Trophoblast cell (in vitro differentiated cells and primary cell): ENCODE measurements around the gene NCOA7.
"Not testable (repeated sequence)": the region's sequence is repeated elsewhere in the genome, so short reads cannot be mapped to it uniquely, and the experiment has no call there.

Source experiments
- DNase-seq, 2 donors: peaks; one replicate each; pipeline ENCODE4 v3.0.0-alpha.2; 2016
- H2AFZ ChIP-seq: 2 replicates; pipeline ENCODE4 v1.6.1; 2013; ENCODE audit warnings: low read length, moderate library complexity, mild to moderate bottlenecking; ENCODE audit not compliant: insufficient read depth, poor library complexity
- H2AK5ac ChIP-seq: 2 replicates; pipeline ENCODE4 v1.6.1; 2013; ENCODE audit warnings: mild to moderate bottlenecking, low read length
- H2BK120ac ChIP-seq: 2 replicates; pipeline ENCODE4 v1.6.1; 2013; ENCODE audit warnings: low read length, mild to moderate bottlenecking, moderate library complexity; ENCODE audit not compliant: insufficient read depth, poor library complexity
- H2BK12ac ChIP-seq: 2 replicates; pipeline ENCODE4 v1.6.1; 2013; ENCODE audit warnings: mild to moderate bottlenecking, low read length, moderate library complexity
- H2BK5ac ChIP-seq: 2 replicates; pipeline ENCODE4 v1.6.1; 2013; ENCODE audit warnings: low read length, low read depth, moderate library complexity, mild to moderate bottlenecking; ENCODE audit not compliant: poor library complexity
- H3K14ac ChIP-seq: 2 replicates; pipeline ENCODE4 v1.6.1; 2013; ENCODE audit warnings: mild to moderate bottlenecking, low read length
- H3K18ac ChIP-seq: 2 replicates; pipeline ENCODE4 v1.6.1; 2013; ENCODE audit warnings: mild to moderate bottlenecking, low read length
- H3K23ac ChIP-seq: 2 replicates; pipeline ENCODE4 v1.6.1; 2013; ENCODE audit warnings: low read length
- H3K27ac ChIP-seq: 2 replicates; pipeline ENCODE4 v1.5.1; 2013; ENCODE audit warnings: low read depth, mild to moderate bottlenecking, inconsistent platforms, low read length, moderate library complexity
- H3K27me3 ChIP-seq: 2 replicates; pipeline ENCODE4 v1.6.1; 2013; ENCODE audit warnings: inconsistent platforms, mild to moderate bottlenecking, low read length, moderate library complexity; ENCODE audit not compliant: insufficient read depth
- H3K36me3 ChIP-seq, 2 experiments: 1 replicate in 1 of 2; 2 replicates in 1 of 2; pipeline ENCODE4 v1.6.1; 2013; ENCODE audit warnings: low read length in 2 of 2, mild to moderate bottlenecking in 2 of 2, moderate library complexity in 1 of 2; ENCODE audit not compliant: insufficient read depth in 2 of 2, control insufficient read depth in 1 of 2
- H3K4ac ChIP-seq: 2 replicates; pipeline ENCODE4 v1.6.1; 2013; ENCODE audit warnings: low read depth, mild to moderate bottlenecking, low read length, moderate library complexity
- H3K4me1 ChIP-seq, 2 experiments: 1 replicate in 1 of 2; 2 replicates in 1 of 2; pipeline ENCODE4 v1.6.1; 2013; ENCODE audit warnings: low read length in 2 of 2, mild to moderate bottlenecking in 2 of 2, moderate library complexity in 1 of 2; ENCODE audit not compliant: insufficient read depth in 2 of 2, control insufficient read depth in 1 of 2
- H3K4me2 ChIP-seq: 2 replicates; pipeline ENCODE4 v1.6.1; 2013; ENCODE audit warnings: inconsistent platforms, mild to moderate bottlenecking, low read length, moderate library complexity
- H3K4me3 ChIP-seq: 2 replicates; pipeline ENCODE4 v1.5.1; 2013; ENCODE audit warnings: mild to moderate bottlenecking, low read depth, low read length, inconsistent platforms
- H3K79me1 ChIP-seq: one replicate; pipeline ENCODE4 v1.6.1; 2013; ENCODE audit warnings: low read length
- H3K79me2 ChIP-seq: 2 replicates; pipeline ENCODE4 v1.6.1; 2013; ENCODE audit warnings: low read length, mild to moderate bottlenecking; ENCODE audit not compliant: control insufficient read depth, insufficient read depth, poor library complexity
- H3K9ac ChIP-seq: 2 replicates; pipeline ENCODE4 v1.6.1; 2013; ENCODE audit warnings: mild to moderate bottlenecking, low read length
- H3K9me3 ChIP-seq: 2 replicates; pipeline ENCODE4 v1.6.1; 2013; ENCODE audit warnings: low read depth, mild to moderate bottlenecking, control low read depth, inconsistent platforms, low read length; ENCODE audit not compliant: insufficient read depth
- H4K12ac ChIP-seq: 2 replicates; pipeline ENCODE4 v1.6.1; 2013; ENCODE audit warnings: low read depth, mild to moderate bottlenecking, low read length, moderate library complexity
- H4K8ac ChIP-seq: 2 replicates; pipeline ENCODE4 v1.6.1; 2013; ENCODE audit warnings: low read depth, mild to moderate bottlenecking, low read length, moderate library complexity
- H4K91ac ChIP-seq: one replicate; pipeline ENCODE4 v1.6.1; 2013; ENCODE audit warnings: low read depth, mild to moderate bottlenecking, low read length, moderate library complexity
- WGBS: extraction: QIAGEN DNeasy Blood & Tissue Kit; methylation state at CpG from one replicate; pipeline ENCODE4 v1.1.7; 2013; ENCODE audit warnings: missing lambda C conversion rate; ENCODE audit not compliant: insufficient read length, insufficient coverage; ENCODE audit errors: extremely low coverage; 5-methylcytosine and 5-hydroxymethylcytosine counted together

Gene NCOA7

DNA sequence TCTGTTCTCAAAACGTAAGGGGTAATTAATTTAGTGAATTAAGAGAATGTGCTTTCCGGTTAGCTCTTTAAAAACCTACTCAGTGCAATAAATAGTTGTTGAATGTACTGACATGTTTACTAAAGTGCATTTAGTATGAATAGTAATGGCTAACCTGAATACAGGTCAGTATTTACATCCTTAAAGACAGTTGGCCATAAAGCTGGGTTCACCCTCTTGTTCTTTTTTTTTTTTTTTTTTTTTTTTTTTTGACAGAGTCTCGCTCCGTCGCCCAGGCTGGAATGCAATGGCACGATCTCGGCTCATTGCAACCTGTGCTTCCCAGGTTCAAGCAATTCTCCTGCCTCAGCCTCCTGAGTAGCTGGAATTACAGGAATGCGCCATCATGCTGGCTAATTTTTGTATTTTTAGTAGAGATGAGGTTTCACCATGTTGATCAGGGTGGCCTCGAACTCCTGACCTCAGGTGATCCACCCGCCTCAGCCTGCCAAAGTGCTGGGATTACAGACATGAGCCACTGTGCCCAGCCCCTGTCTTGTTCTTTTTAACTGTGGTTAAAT, 14.2 kb downstream of the NCOA7 start:
- H3K79me1 ChIP-seq, H2BK5ac ChIP-seq, H3K4me3 ChIP-seq, H3K27ac ChIP-seq, H4K12ac ChIP-seq, H3K14ac ChIP-seq, H3K27me3 ChIP-seq, H3K23ac ChIP-seq, H2AFZ ChIP-seq, H3K9ac ChIP-seq, H3K36me3 ChIP-seq, H3K79me2 ChIP-seq, H3K18ac ChIP-seq, H3K4me1 ChIP-seq, H2AK5ac ChIP-seq, H2BK120ac ChIP-seq, H4K8ac ChIP-seq, H3K4me2 ChIP-seq, H3K4ac ChIP-seq, H4K91ac ChIP-seq, H3K9me3 ChIP-seq, H2BK12ac ChIP-seq: not testable (repeated sequence)
- peak; percentile 23 to 73 for DNase-seq
- no CpG with 5 or more reads among the region's 10 CpGs for WGBS

DNA sequence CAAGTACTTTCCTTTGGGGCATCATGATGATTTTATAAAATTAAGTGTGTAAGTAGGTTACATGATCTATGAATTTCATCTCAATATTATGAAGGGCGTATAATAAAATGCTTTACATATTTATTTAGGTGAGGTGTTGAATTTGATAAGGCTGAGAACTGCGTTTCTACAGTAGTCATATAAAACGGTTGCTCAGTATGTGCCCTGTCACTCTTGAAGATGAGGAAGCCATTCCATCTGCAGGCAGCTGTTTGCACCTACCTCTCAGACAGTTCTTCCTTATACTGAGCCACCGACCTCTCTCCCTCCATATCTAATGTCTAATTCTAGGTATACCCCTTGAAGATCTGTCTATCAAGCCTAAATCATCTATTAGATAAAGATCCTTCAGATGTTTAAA, 16.1 kb downstream of the NCOA7 start:
- no peak overlapping the region for H3K27ac ChIP-seq
- H3K4me3 ChIP-seq, result no peak overlapping the region
- H4K8ac ChIP-seq, result no peak overlapping the region
- H3K4ac ChIP-seq, result no peak overlapping the region
- no peak overlapping the region for H3K23ac ChIP-seq
- H2BK120ac ChIP-seq, result no peak overlapping the region
- H4K12ac ChIP-seq, result no peak overlapping the region
- no peak overlapping the region for H4K91ac ChIP-seq
- no peak overlapping the region for H2AFZ ChIP-seq
- H3K4me1 ChIP-seq, result peaks cover 4 to 6% of the 10 kb centered on the region in 2 experiments
- WGBS, result no CpG with 5 or more reads among the region's 4 CpGs
- peaks cover 0 to 3% of the 10 kb centered on the region in 2 experiments for H3K36me3 ChIP-seq
- H3K79me1 ChIP-seq, result no peaks in the 10 kb centered on the region
- H3K14ac ChIP-seq, result no peak overlapping the region
- H3K79me2 ChIP-seq, result no peaks in the 10 kb centered on the region
- no peaks in the 10 kb centered on the region for H3K27me3 ChIP-seq
- H2AK5ac ChIP-seq, result no peak overlapping the region
- H3K9ac ChIP-seq, result no peak overlapping the region
- no peak for DNase-seq
- no peaks in the 10 kb centered on the region for H3K9me3 ChIP-seq
- no peak overlapping the region for H3K4me2 ChIP-seq
- no peak overlapping the region for H2BK5ac ChIP-seq
- H3K18ac ChIP-seq, result no peak overlapping the region
- no peak overlapping the region for H2BK12ac ChIP-seq

DNA sequence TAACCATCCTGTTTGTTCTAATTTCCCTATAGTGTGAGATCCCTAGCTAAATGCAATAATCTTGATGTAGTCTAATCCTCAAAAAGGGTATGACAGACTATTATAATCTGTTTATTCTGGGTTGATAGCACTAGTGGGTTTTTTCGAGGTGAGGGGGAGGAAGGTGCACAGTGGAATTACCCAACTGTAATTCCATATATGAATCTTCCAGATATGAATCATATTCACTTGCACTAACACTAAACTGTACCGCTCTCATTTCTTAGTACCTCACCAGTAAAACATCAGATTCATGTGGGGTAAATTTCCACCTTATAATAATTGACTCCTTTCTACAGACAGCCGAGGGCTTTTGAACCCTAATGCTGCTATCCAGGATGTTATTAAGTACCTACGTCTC, 16.5 kb downstream of the NCOA7 start:
- H3K79me2 ChIP-seq, result no peaks in the 10 kb centered on the region
- H2BK5ac ChIP-seq, result no peak overlapping the region
- H2BK120ac ChIP-seq, result no peak overlapping the region
- H3K4me2 ChIP-seq, result no peak overlapping the region
- H3K4me3 ChIP-seq, result no peak overlapping the region
- no peak overlapping the region for H2AK5ac ChIP-seq
- no peak for DNase-seq
- no peak overlapping the region for H4K91ac ChIP-seq
- H3K18ac ChIP-seq, result no peak overlapping the region
- peaks cover 4 to 6% of the 10 kb centered on the region in 2 experiments for H3K4me1 ChIP-seq
- H2AFZ ChIP-seq, result no peak overlapping the region
- no peak overlapping the region for H3K23ac ChIP-seq
- H3K79me1 ChIP-seq, result no peaks in the 10 kb centered on the region
- H3K27ac ChIP-seq, result no peak overlapping the region
- no peak overlapping the region for H3K14ac ChIP-seq
- no peak overlapping the region for H4K12ac ChIP-seq
- no peaks in the 10 kb centered on the region for H3K9me3 ChIP-seq
- peaks cover 0 to under 1% of the 10 kb centered on the region in 2 experiments for H3K36me3 ChIP-seq
- H4K8ac ChIP-seq, result no peak overlapping the region
- H3K4ac ChIP-seq, result no peak overlapping the region
- no CpG with 5 or more reads among the region's 4 CpGs for WGBS
- no peaks in the 10 kb centered on the region for H3K27me3 ChIP-seq
- no peak overlapping the region for H3K9ac ChIP-seq
- H2BK12ac ChIP-seq, result no peak overlapping the region

DNA sequence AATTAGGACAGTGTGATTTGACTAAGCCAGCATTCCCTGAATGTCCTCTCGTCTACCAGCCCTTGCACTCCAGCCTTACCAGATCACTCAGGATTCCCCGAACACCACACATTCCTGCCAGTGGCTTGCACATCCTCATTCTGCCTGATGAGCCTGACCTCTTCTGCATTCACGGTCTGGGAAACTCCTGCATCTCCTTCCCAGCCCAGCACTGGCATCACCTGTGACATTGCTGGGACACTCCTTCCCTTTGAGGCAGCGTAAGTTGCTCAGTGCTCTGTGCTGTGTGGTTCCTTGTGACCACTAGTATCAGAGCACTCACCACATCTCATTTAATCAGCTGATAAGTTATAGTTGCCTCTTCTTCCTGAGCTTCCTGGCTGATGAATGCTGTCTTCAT, 17.3 kb downstream of the NCOA7 start:
- Histone ChIP-seq H3K4ac (no peak overlapping the region), H3K27ac (no peak overlapping the region), H3K9ac (no peak overlapping the region), H2AK5ac (no peak overlapping the region), H4K8ac (no peak overlapping the region), H3K4me3 (no peak overlapping the region), H2BK12ac (no peak overlapping the region), H3K79me1 (no peaks in the 10 kb centered on the region), H2AFZ (no peak overlapping the region), H3K27me3 (no peaks in the 10 kb centered on the region), H3K36me3 (no peaks in the 10 kb centered on the region), H3K18ac (no peak overlapping the region), H4K91ac (no peak overlapping the region), H3K79me2 (no peaks in the 10 kb centered on the region), H2BK120ac (no peak overlapping the region), H3K9me3 (no peaks in the 10 kb centered on the region), H3K23ac (no peak overlapping the region), H3K4me2 (no peak overlapping the region), H2BK5ac (no peak overlapping the region), H3K4me1 (peaks cover 6 to 9% of the 10 kb centered on the region in 2 experiments), H3K14ac (no peak overlapping the region), H4K12ac (no peak overlapping the region)
- DNase-seq, result peak; percentile 65 to 85
- no CpG with 5 or more reads among the region's 4 CpGs for WGBS
